HepG2 (cell line): ENCODE measurements around the gene AHSG. TPM values are rescaled to one million over a fixed set of nuclear protein-coding genes. Genes with fewer than 3 reads are reported as not detected.

Experiments
- DNMT1 ChIP-seq: sonication (generic); formaldehyde crosslinking; IDR thresholded peaks from 2 replicates; pipeline ENCODE4 v1.5.1; 2020; ENCODE audit warnings: mild to moderate bottlenecking, missing genetic modification reagents
- EP300 ChIP-seq, 3 experiments: sonication (generic) in 1 of 3; formaldehyde crosslinking in 1 of 3; IDR thresholded peaks; 2 replicates each; pipeline versions ENCODE4 v1.5.1 to v1.6.1; 2011 to 2020; ENCODE audit warnings: low read depth in 2 of 3, low read length in 2 of 3, borderline replicate concordance in 1 of 3, improper control_type of control experiment in 1 of 3, mild to moderate bottlenecking in 1 of 3, missing genetic modification reagents in 1 of 3, moderate library complexity in 1 of 3
- FOXA3 ChIP-seq: IDR thresholded peaks from 2 replicates; pipeline ENCODE4 v1.6.1; 2016; ENCODE audit warnings: missing genetic modification reagents, missing compliant biosample characterization
- FOXO1 ChIP-seq: sonication (generic); formaldehyde crosslinking; IDR thresholded peaks from 2 replicates; pipeline ENCODE4 v1.4.0; 2020; ENCODE audit warnings: missing genetic modification reagents
- FOXP4 ChIP-seq: sonication (generic); formaldehyde crosslinking; IDR thresholded peaks from 2 replicates; pipeline ENCODE4 v1.4.0; 2020; ENCODE audit warnings: missing genetic modification reagents
- GATAD2A ChIP-seq: IDR thresholded peaks from 2 replicates; pipeline ENCODE4 v1.6.1; 2016
- HHEX ChIP-seq: IDR thresholded peaks from 2 replicates; pipeline ENCODE4 v1.6.1; 2016; ENCODE audit warnings: control low read depth
- KDM6A ChIP-seq: IDR thresholded peaks from 2 replicates; pipeline ENCODE4 v1.6.1; 2016; ENCODE audit warnings: low read depth
- NCOR1 ChIP-seq: fragments of 200-600 bp; sonication (generic); IDR thresholded peaks from 2 replicates; pipeline ENCODE4 v1.7.0; 2017; ENCODE audit warnings: antibody characterized with exemption, low read length, borderline replicate concordance
- NR2F6 ChIP-seq, 2 experiments: IDR thresholded peaks; 2 replicates each; pipeline ENCODE4 v1.6.1; 2016; ENCODE audit warnings: antibody characterized with exemption in 1 of 2, mild to moderate bottlenecking in 1 of 2
- TFDP2 ChIP-seq: sonication (generic); formaldehyde crosslinking; IDR thresholded peaks from 2 replicates; pipeline ENCODE4 v1.4.0; 2020; ENCODE audit warnings: missing genetic modification reagents
- U2AF2 ChIP-seq: fragments of 200-400 bp; formaldehyde crosslinking; IDR thresholded peaks from 2 replicates; pipeline ENCODE4 v1.6.1; 2017; ENCODE audit warnings: low read depth, mild to moderate bottlenecking, low read length
- ZMAT5 ChIP-seq: sonication (generic); formaldehyde crosslinking; IDR thresholded peaks from 2 replicates; pipeline ENCODE4 v1.5.0; 2020; ENCODE audit warnings: mild to moderate bottlenecking, low read depth, missing genetic modification reagents, borderline replicate concordance
- polyA plus RNA-seq, 8 experiments: library from polyadenylated mRNA; depleted of rRNA in 3 of 8; stranded (reverse) in 7 of 8; unstranded in 1 of 8; fragments of >200 nt; fragmentation: Illumina TruSeq in 4 of 8; extraction: Trizol in 4 of 8; gene quantifications; 2 replicates each; pipeline versions ENCODE4 v1.2.1 to v1.2.3, GENCODE V29; 2011 to 2016; ENCODE audit warnings: low read depth in 4 of 8, missing spikeins in 1 of 8, mixed read lengths in 1 of 8; ENCODE audit not compliant: insufficient read depth in 1 of 8
- total RNA-seq, 5 experiments: library from RNA; depleted of rRNA; stranded (reverse); fragments of >200 nt; fragmentation: Illumina TruSeq; extraction: Trizol; gene quantifications; 2 replicates each; pipeline ENCODE4 v1.2.3, GENCODE V29; 2016; ENCODE audit warnings: low read depth in 1 of 5
- TF ChIP-seq, protein P1 (sequence below): sonication (generic); formaldehyde crosslinking; conservative IDR thresholded peaks from 2 replicates; pipeline ENCODE4 v1.8.0; 2022; ENCODE audit warnings: missing genetic modification reagents
- TF ChIP-seq, protein P2 (sequence below): sonication (generic); formaldehyde crosslinking; IDR thresholded peaks from 2 replicates; pipeline ENCODE4 v1.5.1; 2020; ENCODE audit warnings: mild to moderate bottlenecking, moderate library complexity, missing genetic modification reagents
- TF ChIP-seq, protein P3 (sequence below), 2 experiments: sonication (generic) in 1 of 2; formaldehyde crosslinking in 1 of 2; IDR thresholded peaks; 2 replicates each; pipeline versions ENCODE4 v1.4.0 to v1.6.1; 2016 to 2020; ENCODE audit warnings: borderline replicate concordance in 1 of 2, low read depth in 1 of 2, mild to moderate bottlenecking in 1 of 2, missing genetic modification reagents in 1 of 2

The AHSG gene
- total and polyA plus RNA-seq, 2 of the 13 experiments (the other 11 are each of a cell fraction or from before 2014, with no cell fraction given), result 2,043 to 19,152 TPM

GRCh38 chr3:186665625-186666188 lies 52.8 kb downstream of the AHSG start, which contains the start of gene HRG (continued):
- TF ChIP-seq EP300 (IDR thresholded peaks at IDR 0.05; ENCODE audit: low read depth in 2 of 2, low read length in 2 of 2) (peak in 1 of 2 experiments; percentile 69; a peak in 2 of 4 replicates), EP300 (CRISPR knock-in tag; IDR thresholded peaks at IDR 0.05; ENCODE audit: borderline replicate concordance) (no peak), ZMAT5 (no peak), GATAD2A (CRISPR knock-in tag) (0 out of 2 replicates have a peak, but pooled peaks have one; percentile 20), FOXO1 (peak; percentile 53; the same call in 1 of the 2 replicates), FOXA3 (CRISPR knock-in tag) (peak; percentile 50), KDM6A (CRISPR knock-in tag) (no peak), TFDP2 (CRISPR knock-in tag) (no peak), NR2F6 (IDR thresholded peaks at IDR 0.05) (peak; percentile 83), NR2F6 (CRISPR knock-in tag; IDR thresholded peaks at IDR 0.05) (peak; percentile 80), NCOR1 (peak; percentile 78; the same call in 1 of the 2 replicates), DNMT1 (CRISPR knock-in tag) (no peak), FOXP4 (CRISPR knock-in tag) (0 out of 2 replicates have a peak, but pooled peaks have one; percentile 18), U2AF2 (no peak), HHEX (CRISPR knock-in tag) (0 out of 2 replicates have a peak, but pooled peaks have one; percentile 21)
- TF ChIP-seq, protein P1, sequence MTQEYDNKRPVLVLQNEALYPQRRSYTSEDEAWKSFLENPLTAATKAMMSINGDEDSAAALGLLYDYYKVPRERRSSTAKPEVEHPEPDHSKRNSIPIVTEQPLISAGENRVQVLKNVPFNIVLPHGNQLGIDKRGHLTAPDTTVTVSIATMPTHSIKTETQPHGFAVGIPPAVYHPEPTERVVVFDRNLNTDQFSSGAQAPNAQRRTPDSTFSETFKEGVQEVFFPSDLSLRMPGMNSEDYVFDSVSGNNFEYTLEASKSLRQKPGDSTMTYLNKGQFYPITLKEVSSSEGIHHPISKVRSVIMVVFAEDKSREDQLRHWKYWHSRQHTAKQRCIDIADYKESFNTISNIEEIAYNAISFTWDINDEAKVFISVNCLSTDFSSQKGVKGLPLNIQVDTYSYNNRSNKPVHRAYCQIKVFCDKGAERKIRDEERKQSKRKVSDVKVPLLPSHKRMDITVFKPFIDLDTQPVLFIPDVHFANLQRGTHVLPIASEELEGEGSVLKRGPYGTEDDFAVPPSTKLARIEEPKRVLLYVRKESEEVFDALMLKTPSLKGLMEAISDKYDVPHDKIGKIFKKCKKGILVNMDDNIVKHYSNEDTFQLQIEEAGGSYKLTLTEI (CRISPR knock-in tag), result no peak
- TF ChIP-seq, protein P2, sequence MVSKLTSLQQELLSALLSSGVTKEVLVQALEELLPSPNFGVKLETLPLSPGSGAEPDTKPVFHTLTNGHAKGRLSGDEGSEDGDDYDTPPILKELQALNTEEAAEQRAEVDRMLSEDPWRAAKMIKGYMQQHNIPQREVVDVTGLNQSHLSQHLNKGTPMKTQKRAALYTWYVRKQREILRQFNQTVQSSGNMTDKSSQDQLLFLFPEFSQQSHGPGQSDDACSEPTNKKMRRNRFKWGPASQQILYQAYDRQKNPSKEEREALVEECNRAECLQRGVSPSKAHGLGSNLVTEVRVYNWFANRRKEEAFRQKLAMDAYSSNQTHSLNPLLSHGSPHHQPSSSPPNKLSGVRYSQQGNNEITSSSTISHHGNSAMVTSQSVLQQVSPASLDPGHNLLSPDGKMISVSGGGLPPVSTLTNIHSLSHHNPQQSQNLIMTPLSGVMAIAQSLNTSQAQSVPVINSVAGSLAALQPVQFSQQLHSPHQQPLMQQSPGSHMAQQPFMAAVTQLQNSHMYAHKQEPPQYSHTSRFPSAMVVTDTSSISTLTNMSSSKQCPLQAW, result peak; percentile 91
- TF ChIP-seq, protein P3, sequence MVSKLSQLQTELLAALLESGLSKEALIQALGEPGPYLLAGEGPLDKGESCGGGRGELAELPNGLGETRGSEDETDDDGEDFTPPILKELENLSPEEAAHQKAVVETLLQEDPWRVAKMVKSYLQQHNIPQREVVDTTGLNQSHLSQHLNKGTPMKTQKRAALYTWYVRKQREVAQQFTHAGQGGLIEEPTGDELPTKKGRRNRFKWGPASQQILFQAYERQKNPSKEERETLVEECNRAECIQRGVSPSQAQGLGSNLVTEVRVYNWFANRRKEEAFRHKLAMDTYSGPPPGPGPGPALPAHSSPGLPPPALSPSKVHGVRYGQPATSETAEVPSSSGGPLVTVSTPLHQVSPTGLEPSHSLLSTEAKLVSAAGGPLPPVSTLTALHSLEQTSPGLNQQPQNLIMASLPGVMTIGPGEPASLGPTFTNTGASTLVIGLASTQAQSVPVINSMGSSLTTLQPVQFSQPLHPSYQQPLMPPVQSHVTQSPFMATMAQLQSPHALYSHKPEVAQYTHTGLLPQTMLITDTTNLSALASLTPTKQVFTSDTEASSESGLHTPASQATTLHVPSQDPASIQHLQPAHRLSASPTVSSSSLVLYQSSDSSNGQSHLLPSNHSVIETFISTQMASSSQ (IDR thresholded peaks at IDR 0.05; ENCODE audit: low read depth), result peak; percentile 80
- TF ChIP-seq, protein P3 (CRISPR knock-in tag; IDR thresholded peaks at IDR 0.05; ENCODE audit: borderline replicate concordance), result no peak; the same call in 1 of the 2 replicates
